A549 (cell line): ENCODE data around the gene AWAT1.

Source experiments
- CBX2 ChIP-seq: fragments of 200-600 bp; sonication (generic); IDR thresholded peaks from 2 replicates; pipeline ENCODE4 v1.6.1; 2016; ENCODE audit warnings: low read depth, mild to moderate bottlenecking, borderline replicate concordance
- CHD2 ChIP-seq: fragments of 150-350 bp; IDR thresholded peaks from 2 replicates; pipeline ENCODE4 v1.6.1; 2014; ENCODE audit warnings: low read length; ENCODE audit not compliant: partially characterized antibody
- CTCF ChIP-seq: fragments of >200 bp; sonication (Bioruptor Twin); formaldehyde crosslinking; IDR thresholded peaks from 3 replicates; pipeline ENCODE4 v1.5.1; 2016
- MAX ChIP-seq: IDR thresholded peaks from 2 replicates; pipeline ENCODE4 v1.6.1; 2012
- PBX3 ChIP-seq: IDR thresholded peaks from 2 replicates; pipeline ENCODE4 v1.6.1; 2012

- TF ChIP-seq MAX: no peak
- TF ChIP-seq CTCF: peak; percentile 42
- TF ChIP-seq PBX3: no peak
- no peak for TF ChIP-seq CHD2
- TF ChIP-seq CBX2: no peak
Measured at GRCh38 chrX:70262952-70263567, 28.6 kb downstream of the AWAT1 start.
